Hippocampal formation (tissue), 2 donors: ENCODE data around the gene TYRO3.

Experiments used
- DNase-seq, 2 donors: peaks; one replicate each; lab custom pipeline; 2025; lab: John Stamatoyannopoulos, UW

The TYRO3 gene

GRCh38 chr15:41558400-41559238 lies at the start of gene TYRO3:
Gene TYRO3, plus strand, starts transcription at chr15:41559212. Its CDS starts 46 bp downstream, at chr15:41559258.
- DNase-seq = peak; percentile 56 to 73

GRCh38 chr15:41510728-41511127 lies 48.3 kb upstream of the TYRO3 start:
- no peak for DNase-seq

- DNase-seq = no peak
Measured at GRCh38 chr15:41511331-41511898, 47.6 kb upstream of the TYRO3 start.

GRCh38 chr15:41511899-41512369 lies 47.1 kb upstream of the TYRO3 start:
- DNase-seq = no peak

- DNase-seq = no peak
Measured at GRCh38 chr15:41512512-41512939, 46.5 kb upstream of the TYRO3 start.

GRCh38 chr15:41512940-41513505 lies 46.0 kb upstream of the TYRO3 start:
- DNase-seq = no peak

- no peak for DNase-seq
Measured at GRCh38 chr15:41513506-41514227, 45.3 kb upstream of the TYRO3 start, which contains the start of gene LTK. Gene LTK, minus strand, starts transcription at chr15:41513827. Its CDS starts 118 bp downstream, at chr15:41513709.

- no peak for DNase-seq
Measured at GRCh38 chr15:41517895-41518449, 41.0 kb upstream of the TYRO3 start.

- DNase-seq = no peak
Measured at GRCh38 chr15:41520636-41521035, 38.4 kb upstream of the TYRO3 start.

GRCh38 chr15:41521614-41522013 lies 37.4 kb upstream of the TYRO3 start:
- no peak for DNase-seq

GRCh38 chr15:41523097-41523496 lies 35.9 kb upstream of the TYRO3 start:
- no peak for DNase-seq

- no peak for DNase-seq
Measured at GRCh38 chr15:41530363-41530956, 28.6 kb upstream of the TYRO3 start.

- no peak for DNase-seq
Measured at GRCh38 chr15:41535544-41535943, 23.5 kb upstream of the TYRO3 start.

- DNase-seq = no peak
Measured at GRCh38 chr15:41536866-41537265, 22.1 kb upstream of the TYRO3 start.

- no peak for DNase-seq
Measured at GRCh38 chr15:41543521-41543870, 15.5 kb upstream of the TYRO3 start.

GRCh38 chr15:41544650-41545015 lies 14.4 kb upstream of the TYRO3 start:
- DNase-seq = no peak

GRCh38 chr15:41545218-41545617 lies 13.8 kb upstream of the TYRO3 start:
- no peak for DNase-seq

- DNase-seq = no peak
Measured at GRCh38 chr15:41546851-41547786, 11.9 kb upstream of the TYRO3 start.

GRCh38 chr15:41550066-41550775 lies 8.8 kb upstream of the TYRO3 start:
- no peak for DNase-seq

GRCh38 chr15:41553731-41554130 lies 5.3 kb upstream of the TYRO3 start:
- no peak for DNase-seq
